GM18526 (cell line): Measurements from ENCODE around the gene SSBP3.

Experiments
- POLR2A ChIP-seq: IDR thresholded peaks from 3 replicates; pipeline ENCODE4 v1.6.1; 2011; ENCODE audit not compliant: insufficient read length; ENCODE audit errors: extremely low read depth

The SSBP3 gene

GRCh38 chr1:54406339-54407153, at the start of gene SSBP3:
TSS of gene SSBP3 (minus strand) at chr1:54406394.
- peak; percentile 57 for TF ChIP-seq POLR2A

DNA sequence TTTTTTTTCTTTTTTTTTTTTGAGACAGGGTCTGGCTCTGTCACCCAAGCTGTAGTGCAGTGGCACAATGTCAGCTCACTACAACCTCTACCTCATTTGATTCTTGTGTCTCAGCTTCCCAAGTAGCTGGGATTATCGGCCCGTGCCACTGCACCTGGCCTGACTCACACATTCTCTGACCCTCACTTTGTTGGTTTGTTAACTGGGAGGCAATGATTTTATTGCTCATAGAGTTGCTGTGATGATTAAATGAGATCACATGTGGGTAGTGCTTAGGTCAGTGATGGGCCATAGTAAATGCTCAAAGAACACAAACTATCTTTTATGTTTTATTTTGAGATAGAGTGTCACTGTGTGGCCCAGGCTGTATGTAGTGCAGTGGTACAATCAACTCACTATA, 47.3 kb upstream of the SSBP3 start:
- TF ChIP-seq POLR2A: no peak

- TF ChIP-seq POLR2A: no peak
Observed at GRCh38 chr1:54453022-54453421, 46.8 kb upstream of the SSBP3 start.

DNA sequence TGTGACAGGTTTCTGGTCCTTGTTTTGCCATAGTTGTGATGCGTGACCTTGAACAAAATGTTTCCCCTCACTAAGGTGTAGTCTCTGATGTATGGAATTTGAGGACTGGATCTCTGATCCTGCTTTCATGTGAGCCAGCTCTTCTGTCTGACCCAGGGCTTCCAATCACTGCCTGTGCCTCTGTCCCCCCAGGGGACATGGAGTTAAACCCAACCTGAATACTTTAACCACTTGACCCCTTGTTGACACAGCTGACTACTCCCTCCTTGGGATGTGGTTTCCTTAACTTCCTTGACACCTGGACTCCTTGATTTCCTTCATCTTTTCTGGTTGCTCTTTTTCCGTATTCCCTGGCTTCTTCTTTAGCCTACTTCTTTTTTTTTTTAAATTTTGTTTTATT, 36.0 kb upstream of the SSBP3 start:
- TF ChIP-seq POLR2A: no peak

GRCh38 chr1:54439550-54440223, 33.5 kb upstream of the SSBP3 start:
- no peak for TF ChIP-seq POLR2A

DNA sequence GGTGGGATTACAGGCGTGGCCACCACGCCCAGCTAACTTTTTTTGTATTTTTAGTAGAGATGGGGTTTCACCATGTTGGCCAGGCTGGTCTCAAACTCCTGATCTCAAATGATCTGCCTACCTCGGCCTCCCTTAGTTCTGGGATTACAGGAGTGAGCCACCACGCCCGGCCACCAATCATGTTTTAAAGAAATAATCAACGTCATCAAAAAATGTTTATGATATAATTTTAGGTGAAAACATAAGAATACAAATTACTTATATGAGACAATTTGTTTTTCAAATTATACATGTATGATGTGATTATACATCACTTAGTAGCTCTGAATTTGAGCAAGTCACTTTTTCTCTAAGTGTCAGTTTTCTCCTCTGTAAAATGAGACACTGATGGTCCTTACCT, 31.6 kb upstream of the SSBP3 start:
- TF ChIP-seq POLR2A: no peak

DNA sequence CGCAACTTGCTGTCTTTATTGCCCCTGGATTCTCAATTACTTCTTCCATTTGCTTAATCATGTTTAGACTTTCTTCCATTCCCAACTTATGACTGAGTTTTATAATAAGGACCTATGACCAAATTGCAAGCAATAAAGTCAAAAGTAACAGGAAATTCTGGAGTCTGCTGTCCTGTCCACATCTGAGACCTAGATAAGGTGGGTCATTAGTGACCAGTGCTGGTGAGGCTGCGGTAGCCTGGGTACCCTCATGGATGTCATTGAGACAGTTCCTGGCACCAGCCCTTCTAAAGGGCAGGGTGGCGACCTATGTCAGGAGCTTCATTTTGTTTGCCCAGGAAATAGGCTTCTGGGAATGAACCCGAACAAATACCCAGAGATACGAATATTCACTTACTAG, 30.6 kb upstream of the SSBP3 start:
- TF ChIP-seq POLR2A: no peak

GRCh38 chr1:54429838-54430237, 23.6 kb upstream of the SSBP3 start:
- no peak for TF ChIP-seq POLR2A

- no peak for TF ChIP-seq POLR2A
Observed at GRCh38 chr1:54428837-54429518, 22.8 kb upstream of the SSBP3 start.

DNA sequence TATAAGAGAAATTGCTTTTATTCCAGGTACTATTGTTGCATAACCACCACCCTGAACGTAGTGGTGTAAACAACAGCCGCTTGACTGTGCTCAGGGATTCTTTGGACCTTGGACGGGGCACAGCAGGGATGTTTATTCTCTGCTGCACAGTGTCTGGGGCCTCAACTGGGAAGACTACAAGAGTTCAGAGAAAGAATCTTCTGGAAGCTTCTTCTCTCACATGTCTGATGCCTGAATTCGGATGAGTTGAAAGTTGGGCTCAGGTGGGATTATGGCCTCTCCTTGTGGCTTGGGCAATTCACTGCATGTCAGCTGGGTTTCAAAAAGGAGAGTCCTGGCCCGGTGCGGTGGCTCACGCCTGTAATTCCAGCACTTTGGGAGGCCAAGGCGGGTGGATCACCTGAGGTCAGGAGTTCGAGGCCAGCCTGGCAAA, 19.0 kb upstream of the SSBP3 start:
- TF ChIP-seq POLR2A: no peak

- no peak for TF ChIP-seq POLR2A
Observed at GRCh38 chr1:54424398-54424797, 18.2 kb upstream of the SSBP3 start.

GRCh38 chr1:54421101-54421504, 14.9 kb upstream of the SSBP3 start:
- no peak for TF ChIP-seq POLR2A

- TF ChIP-seq POLR2A: no peak
Observed at GRCh38 chr1:54417123-54417522, 10.9 kb upstream of the SSBP3 start.

- no peak for TF ChIP-seq POLR2A
Observed at GRCh38 chr1:54416435-54416834, 10.2 kb upstream of the SSBP3 start.

DNA sequence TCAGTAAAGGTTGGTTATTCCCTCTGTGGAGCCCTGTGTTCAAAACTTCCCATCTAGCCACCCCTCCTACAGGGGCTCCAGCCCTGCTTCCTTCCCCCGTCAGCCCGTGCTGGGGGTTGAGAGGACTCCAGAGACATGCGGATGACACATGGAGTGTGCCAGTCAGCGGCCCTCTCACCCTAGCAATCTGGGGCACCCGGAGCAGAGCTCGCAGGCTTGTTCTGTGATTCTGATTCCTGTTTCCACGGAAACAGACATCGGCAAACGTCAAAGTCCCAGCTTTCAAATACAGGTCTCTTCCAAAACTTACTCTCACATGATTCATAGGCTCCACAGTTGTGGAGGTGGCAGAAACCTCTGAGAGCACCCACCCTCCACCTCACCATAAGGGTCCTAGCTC, 9.8 kb upstream of the SSBP3 start:
- TF ChIP-seq POLR2A: no peak

DNA sequence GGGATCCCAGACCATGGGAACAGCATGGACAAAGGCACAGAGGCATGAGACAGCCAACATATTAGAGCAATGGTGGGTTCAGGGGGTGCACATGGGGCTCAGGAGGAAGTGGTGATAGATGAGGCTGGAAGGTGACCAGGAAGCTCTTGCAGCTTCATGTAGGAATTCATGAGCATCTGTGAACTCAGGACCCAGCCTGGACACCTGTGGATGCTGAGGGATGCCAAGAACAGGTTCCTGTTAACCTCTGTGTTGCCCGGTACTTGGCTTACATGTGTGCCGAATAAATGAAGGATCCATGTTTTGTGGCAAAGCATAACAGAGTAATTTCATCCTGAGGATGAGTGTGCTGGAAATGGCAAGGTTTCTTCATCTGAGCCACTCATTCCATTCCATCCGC, 9.3 kb upstream of the SSBP3 start:
- TF ChIP-seq POLR2A: no peak

DNA sequence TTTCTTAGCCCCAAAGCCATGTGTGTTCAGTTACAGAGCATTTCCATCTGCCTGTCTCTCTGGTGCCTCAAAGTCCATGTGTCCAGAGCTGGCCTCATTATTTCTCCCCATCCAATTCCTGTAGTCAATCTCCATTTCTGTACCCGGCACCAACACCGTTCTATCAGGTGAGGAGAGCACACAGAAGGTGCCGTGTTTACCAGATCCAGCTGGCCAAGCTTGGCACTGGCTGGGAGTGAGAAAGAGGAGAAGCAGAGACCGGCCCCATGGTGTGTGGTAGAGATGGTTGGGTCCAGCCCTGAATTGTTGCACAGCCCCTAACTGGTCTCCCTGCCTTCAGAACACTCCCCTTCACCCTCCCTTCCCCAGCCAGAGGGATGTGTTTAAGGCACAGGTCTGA, 7.5 kb upstream of the SSBP3 start:
- no peak for TF ChIP-seq POLR2A

DNA sequence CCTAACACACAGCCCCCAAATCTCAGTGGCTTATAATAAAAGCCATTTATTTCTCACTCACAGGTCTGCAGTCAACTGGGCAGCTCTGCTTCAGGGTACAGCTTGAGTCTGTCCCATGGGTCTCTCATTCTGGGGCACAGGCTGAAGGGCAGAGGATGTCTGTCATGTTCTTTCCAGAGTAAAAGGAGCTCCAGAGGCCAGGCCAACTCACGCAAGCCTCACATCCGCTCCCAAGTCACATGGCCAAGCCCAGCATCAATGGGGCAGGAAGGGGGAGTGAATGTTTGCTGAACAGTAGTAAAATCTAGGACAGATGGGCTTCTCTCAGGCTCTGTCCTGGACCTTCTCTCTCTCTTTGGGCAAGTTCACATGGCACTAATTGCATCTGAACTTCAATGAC, 7.1 kb upstream of the SSBP3 start:
- no peak for TF ChIP-seq POLR2A
